DMS79 (cell line): ENCODE data around the gene DDX19B.
"Not testable (repeated sequence)": the region's sequence is repeated elsewhere in the genome, so short reads cannot be mapped to it uniquely, and the experiment has no call there.

ENCODE experiments used
- DNase-seq: peaks from one replicate; lab custom pipeline; 2025; lab: John Stamatoyannopoulos, UW

Gene DDX19B

GRCh38 chr16:70287304-70287971 lies 11.5 kb upstream of the DDX19B start:
- DNase-seq = not testable (repeated sequence)

GRCh38 chr16:70289229-70290094 lies 9.5 kb upstream of the DDX19B start, which contains the start of gene AARS1:
Gene AARS1 (minus strand): TSS chr16:70289506. CDS start chr16:70282763, 6,743 bp downstream.
- peak; percentile 91 for DNase-seq

GRCh38 chr16:70290949-70291519 lies 8.0 kb upstream of the DDX19B start:
- no peak for DNase-seq

GRCh38 chr16:70292148-70292547 lies 6.8 kb upstream of the DDX19B start:
- not testable (repeated sequence) for DNase-seq

- DNase-seq = no peak
These were observed 4.5 kb upstream of the DDX19B start for GRCh38 chr16:70294385-70295025.

GRCh38 chr16:70295634-70296033 lies 3.4 kb upstream of the DDX19B start:
- DNase-seq = no peak

- DNase-seq = no peak
These were observed 2.1 kb downstream of the DDX19B start for GRCh38 chr16:70301121-70301520.

- DNase-seq = no peak
These were observed 3.8 kb downstream of the DDX19B start for GRCh38 chr16:70302745-70303144.

- DNase-seq = no peak
These were observed 6.0 kb downstream of the DDX19B start for GRCh38 chr16:70304892-70305448.

GRCh38 chr16:70306880-70307279 lies 7.9 kb downstream of the DDX19B start:
- no peak for DNase-seq

GRCh38 chr16:70307726-70308125 lies 8.7 kb downstream of the DDX19B start:
- not testable (repeated sequence) for DNase-seq

GRCh38 chr16:70320121-70320520 lies 21.1 kb downstream of the DDX19B start:
- no peak for DNase-seq

GRCh38 chr16:70324998-70325747 lies 26.2 kb downstream of the DDX19B start:
- no peak for DNase-seq

- DNase-seq = no peak
These were observed 32.1 kb downstream of the DDX19B start for GRCh38 chr16:70331091-70331490.

GRCh38 chr16:70331588-70332358 lies 32.8 kb downstream of the DDX19B start:
- no peak for DNase-seq

GRCh38 chr16:70332728-70333127 lies 33.7 kb downstream of the DDX19B start:
- not testable (repeated sequence) for DNase-seq

- no peak for DNase-seq
These were observed 38.8 kb downstream of the DDX19B start for GRCh38 chr16:70337814-70338213.

- DNase-seq = no peak
These were observed 42.6 kb downstream of the DDX19B start for GRCh38 chr16:70341600-70341999.

GRCh38 chr16:70342016-70342415 lies 43.0 kb downstream of the DDX19B start:
- no peak for DNase-seq

- no peak for DNase-seq
These were observed 46.9 kb downstream of the DDX19B start for GRCh38 chr16:70345840-70346239.
